HG02623 (cell line): ENCODE measurements around the gene FAM168B.

Source experiments
- ATAC-seq: cut with Tn5 transposase; IDR thresholded peaks from one replicate; pipeline ENCODE4 v1.9.1; 2021; ENCODE audit warnings: moderate library complexity; ENCODE audit not compliant: unreplicated experiment

FAM168B gene

DNA sequence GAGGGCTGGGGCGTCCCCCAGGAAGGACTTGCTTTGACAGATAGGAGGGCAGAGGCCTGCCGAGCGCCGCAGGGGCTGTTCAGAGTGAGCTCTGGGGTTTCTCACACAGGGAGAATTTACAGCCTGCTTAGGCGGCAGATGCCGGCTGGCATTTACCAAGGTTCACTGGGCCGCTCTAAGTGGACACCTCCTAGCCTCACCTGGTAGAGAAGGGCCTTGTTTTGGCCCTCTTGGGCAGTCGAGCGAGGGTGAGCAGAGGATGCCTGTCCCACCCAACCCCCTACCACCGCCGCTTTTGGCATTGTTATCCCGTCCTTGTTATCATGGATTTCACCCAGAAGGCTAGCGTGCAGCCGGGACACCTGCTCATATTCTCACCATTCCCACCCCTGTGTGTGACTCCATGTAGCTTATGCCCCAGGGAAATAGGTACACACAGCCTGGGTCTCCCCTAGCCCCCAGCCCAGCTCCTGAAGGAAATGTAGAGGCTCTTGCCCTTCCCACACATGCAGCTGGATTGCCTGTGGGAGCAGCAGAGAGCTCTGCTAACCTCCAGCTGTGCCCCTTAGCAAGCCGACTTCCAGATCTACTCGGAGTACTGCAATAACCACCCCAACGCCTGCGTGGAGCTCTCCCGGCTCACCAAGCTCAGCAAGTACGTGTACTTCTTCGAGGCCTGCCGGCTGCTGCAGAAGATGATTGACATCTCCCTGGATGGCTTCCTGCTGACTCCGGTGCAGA lies 52.4 kb downstream of the FAM168B start:
- ATAC-seq, result no peak

DNA sequence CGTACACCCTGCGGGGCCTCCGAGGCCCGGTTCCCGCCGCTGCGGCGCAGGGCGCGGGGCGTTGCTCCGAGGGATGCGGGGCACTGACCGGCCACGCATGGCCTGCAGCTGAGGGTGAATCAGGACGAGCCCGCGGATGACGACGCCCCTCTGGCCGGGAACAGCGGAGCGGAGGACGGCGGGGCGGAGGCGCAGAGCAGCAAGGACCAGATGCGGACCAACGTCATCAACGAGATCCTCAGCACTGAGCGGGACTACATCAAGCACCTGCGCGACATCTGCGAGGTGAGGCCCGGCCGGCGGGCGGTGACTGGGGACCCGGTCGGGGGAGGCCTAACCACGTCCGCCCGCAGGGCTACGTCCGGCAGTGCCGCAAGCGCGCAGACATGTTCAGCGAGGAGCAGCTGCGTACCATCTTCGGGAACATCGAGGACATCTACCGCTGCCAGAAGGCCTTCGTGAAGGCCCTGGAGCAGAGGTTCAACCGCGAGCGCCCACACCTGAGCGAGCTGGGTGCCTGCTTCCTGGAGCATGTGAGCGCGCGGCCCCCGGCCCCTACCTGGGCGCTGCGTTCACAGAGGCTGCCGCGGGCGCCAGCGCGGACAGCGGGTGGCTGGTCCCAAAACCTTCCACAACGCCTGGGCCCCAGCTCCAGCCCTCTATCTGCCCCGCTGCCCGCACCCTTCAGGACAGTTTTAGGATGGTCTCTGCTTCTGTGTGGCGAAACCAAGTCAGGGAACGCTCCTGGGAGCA lies 53.2 kb downstream of the FAM168B start:
- no peak for ATAC-seq

GRCh38 chr2:131039535-131039907 lies 53.7 kb downstream of the FAM168B start:
- ATAC-seq, result no peak

GRCh38 chr2:131039101-131039440 lies 54.2 kb downstream of the FAM168B start:
- ATAC-seq, result no peak

DNA sequence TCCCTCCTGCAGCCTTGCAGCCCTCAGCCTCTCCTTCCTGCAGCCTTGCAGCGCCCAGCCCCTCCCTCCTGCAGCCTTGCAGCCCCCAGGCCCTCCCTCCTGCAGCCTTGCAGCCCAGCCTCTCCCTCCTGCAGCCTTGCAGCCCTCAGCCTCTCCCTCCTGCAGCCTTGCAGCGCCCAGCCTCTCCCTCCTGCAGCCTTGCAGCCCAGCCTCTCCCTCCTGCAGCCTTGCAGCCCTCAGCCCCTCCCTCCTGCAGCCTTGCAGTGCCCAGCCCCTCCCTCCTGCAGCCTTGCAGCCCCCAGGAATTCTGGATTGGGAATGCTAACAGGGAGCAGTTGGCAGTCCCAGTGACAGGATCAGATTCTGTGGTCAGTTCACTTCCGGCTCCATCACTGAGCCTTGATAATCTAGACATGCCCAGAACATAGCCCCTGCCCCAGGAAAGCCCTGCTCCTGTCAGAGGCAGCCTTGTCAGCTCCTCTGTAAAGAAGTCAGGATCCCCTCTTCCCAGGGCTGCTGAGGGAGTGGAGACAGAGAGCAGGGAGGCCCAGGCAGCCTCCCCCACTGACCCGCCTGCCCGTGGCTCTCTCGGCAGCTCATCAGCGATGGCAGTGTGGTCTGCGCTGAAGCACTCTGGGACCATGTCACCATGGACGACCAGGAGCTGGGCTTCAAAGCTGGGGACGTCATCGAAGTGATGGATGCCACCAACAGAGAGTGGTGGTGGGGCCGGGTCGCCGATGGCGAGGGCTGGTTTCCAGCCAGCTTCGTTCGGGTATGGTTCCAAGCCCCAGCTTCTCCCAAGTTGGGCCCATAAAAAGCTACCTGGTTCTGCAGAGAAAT lies 54.8 kb downstream of the FAM168B start:
- ATAC-seq, result no peak

GRCh38 chr2:131037398-131038257 lies 55.6 kb downstream of the FAM168B start:
- no peak for ATAC-seq

GRCh38 chr2:131036696-131037397 lies 56.4 kb downstream of the FAM168B start:
- no peak for ATAC-seq

DNA sequence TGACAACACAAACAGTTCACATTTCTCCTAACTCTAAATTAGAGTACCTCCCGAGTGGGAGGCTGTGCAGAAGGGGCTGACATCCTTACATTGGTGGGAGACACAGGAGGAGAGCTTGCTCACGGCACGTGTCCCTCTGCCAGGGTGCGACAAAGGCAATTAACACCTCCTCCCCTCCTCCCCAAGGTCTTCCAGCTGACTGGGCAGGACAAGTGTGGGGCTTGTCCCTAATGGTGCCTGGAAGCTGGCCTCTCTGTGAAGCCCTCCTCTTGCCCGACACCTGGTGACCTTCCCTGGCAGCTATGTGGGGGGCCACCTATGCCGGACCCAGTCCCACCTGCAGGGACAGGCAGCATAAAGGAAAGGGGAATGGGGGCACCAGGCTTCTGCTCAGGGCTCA lies 57.0 kb downstream of the FAM168B start:
- no peak for ATAC-seq

DNA sequence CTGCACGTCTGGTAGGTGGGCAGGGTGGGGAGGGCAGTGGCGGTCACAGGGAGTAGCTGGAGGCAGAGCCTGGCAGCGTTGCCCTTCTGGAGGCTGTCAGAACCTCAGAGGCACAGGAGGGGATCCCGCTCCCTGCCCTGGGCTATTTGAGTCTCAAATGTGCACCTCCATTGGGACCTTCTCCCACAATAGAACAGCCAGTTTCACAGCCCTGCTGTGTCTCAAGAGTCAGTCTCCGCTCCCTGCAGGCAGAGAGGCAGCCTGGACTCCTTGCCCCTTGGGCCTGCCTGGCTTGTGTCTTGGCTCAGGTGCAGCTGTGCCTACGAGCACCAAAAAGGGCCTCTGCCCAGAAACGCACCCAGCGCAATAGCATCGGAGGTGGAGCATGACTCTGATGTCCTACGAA lies 57.4 kb downstream of the FAM168B start:
- ATAC-seq, result no peak

DNA sequence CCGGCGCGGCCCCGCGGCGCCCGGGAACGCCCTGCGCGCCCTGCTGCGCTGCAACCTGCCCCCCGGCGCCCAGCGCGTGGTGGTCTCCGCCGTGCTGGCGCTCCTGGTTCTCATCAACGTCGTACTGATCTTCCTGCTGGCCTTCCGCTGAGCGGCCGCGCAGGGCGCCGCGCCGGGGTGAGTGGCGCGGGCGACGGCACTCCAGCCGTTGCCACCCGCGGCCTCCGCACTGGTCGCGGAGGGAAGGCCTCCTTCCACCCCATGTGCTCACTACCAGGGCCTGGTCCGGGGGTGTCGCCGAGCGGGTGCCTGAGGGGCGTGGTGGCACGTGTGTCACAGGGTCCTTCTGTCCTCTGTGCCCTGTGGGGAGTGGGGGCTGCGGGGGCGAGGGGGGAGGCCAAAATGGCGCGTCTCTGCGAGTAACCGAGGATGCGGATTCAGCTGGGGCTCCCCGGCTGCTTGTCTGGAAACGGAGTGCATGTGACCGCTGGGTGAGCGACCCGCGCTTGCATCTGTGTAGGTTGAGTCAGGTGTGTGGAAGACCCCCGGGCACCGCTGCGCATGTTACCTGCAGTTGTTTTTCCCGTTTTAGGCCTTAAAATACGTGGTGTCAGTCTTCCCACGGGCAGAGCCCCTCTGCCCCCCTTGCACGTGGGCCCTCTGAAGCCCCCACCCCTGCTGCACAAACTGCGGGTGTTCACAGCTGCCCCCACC lies 58.0 kb downstream of the FAM168B start:
- ATAC-seq, result no peak

DNA sequence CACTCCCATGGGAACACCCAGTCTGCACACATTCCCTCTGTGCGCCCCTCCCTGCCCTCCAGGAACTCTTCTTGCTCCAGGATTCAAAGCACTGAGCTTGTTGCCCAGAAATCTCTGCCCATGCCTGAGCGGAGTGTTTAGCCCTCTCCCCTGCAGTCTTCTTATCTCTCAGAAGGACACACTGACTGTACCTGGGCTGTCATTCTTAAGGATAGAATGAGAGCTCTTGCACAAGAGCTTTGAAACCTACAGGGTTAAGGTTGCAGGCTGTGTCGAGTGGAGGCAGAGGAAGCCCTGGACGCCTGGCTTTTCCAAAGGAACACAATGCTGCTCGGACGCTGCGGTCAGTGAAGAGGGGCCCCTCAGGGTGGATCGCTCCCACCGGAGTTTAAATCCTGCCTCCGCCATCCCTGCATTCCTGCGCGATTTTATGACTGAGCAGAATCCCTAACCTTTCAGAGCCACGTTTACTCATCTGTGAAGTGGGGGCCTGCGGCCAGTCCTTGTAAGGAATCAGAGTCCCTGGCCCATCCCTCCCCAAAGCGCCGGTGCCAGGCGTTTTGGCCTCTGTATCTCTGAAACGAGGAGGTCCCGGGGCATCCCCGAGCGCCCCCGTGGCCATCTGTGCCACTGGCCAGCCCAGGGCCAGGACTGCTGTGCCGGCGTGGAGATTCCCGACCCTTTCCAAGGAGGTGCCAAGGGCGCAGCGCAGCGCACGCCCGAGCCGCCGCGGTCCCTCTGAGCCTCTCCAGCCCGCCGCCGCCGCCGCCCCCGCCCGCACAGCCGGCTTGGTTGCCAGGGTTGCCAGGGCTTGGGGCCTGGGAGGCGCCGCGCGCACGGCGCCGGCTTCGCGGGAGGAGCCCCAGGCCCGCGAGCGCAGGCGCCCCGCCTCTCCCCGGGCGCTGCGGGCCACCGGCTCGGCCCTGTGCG lies 58.9 kb downstream of the FAM168B start:
- no peak for ATAC-seq

DNA sequence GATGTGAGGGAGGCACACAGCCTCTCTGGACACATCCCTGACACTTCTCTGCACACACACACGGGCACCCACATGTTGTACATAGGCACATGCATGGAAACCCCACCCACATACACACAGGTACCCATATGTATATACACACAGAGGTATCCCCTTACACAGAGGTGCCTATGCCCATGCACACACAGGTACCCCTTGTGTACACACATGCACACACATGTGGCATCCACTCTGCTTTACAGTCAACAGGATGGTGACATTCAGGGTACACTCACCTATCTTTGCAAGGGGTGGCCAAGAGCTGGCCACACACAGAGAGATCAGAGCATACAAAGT lies 59.5 kb downstream of the FAM168B start:
- no peak for ATAC-seq

DNA sequence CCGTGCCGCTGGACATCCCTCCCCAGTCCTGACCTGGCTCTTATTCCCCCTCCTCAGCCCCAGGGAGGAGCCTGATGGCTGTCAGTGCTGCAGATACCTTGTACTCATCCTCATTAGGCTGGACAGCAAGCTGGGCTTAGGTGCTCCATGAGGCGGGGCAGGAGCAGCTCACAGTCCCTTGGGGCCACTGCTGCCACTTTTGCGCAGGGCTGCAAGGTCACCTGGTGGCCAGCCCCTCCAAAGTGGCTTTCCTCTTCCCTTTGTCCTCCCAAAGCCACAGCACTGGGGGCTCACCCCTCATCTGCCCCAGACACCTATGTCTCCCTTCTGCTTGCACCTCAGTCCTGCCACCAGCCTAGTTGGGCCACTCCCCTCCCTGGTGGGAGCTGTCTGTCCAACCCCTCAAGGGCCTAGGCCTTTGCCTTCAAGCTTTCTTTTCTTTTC lies 60.8 kb downstream of the FAM168B start:
- no peak for ATAC-seq

DNA sequence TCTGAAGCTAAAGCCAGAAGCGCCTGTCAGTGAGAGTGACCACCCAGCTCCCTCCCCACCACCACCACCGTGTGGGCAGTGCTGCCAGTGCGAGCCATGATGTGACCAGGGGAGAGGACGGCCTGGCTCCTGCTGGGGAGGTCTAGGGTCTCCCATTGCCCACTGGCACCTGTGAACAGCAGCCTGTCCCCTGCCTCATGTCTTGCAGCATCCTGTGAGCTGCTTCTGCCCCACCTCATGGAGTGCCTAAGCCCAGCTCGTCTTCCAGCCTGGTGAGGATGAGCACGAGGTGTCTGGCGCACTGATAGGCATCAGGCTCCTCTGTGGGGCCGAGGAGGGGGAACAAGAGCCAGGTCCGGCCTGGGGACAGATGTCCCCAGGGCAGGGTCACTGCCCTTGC lies 61.4 kb downstream of the FAM168B start:
- ATAC-seq, result no peak

GRCh38 chr2:131031431-131031841 lies 61.8 kb downstream of the FAM168B start:
- ATAC-seq, result no peak

GRCh38 chr2:131030478-131030971 lies 62.7 kb downstream of the FAM168B start:
- ATAC-seq, result no peak

- no peak for ATAC-seq
Observed at GRCh38 chr2:131029812-131030211, 63.4 kb downstream of the FAM168B start.
